IPS-18a (cell line): Measurements from ENCODE around the gene TMEM145.

ENCODE experiments used
- H3K27ac ChIP-seq: one replicate; pipeline ENCODE4 v1.5.1; 2013; ENCODE audit warnings: low read length
- H3K27me3 ChIP-seq: one replicate; pipeline ENCODE4 v1.6.1; 2013; ENCODE audit warnings: mild to moderate bottlenecking, low read length; ENCODE audit not compliant: control insufficient read depth, insufficient read depth
- H3K36me3 ChIP-seq: one replicate; pipeline ENCODE4 v1.6.1; 2013; ENCODE audit warnings: low read depth, low read length; ENCODE audit not compliant: control insufficient read depth
- H3K4me1 ChIP-seq: one replicate; pipeline ENCODE4 v1.6.1; 2013; ENCODE audit warnings: low read depth, low read length; ENCODE audit not compliant: control insufficient read depth
- H3K4me3 ChIP-seq: one replicate; pipeline ENCODE4 v1.5.1; 2013; ENCODE audit warnings: low read length
- H3K9ac ChIP-seq: one replicate; pipeline ENCODE4 v1.6.1; 2013; ENCODE audit warnings: mild to moderate bottlenecking, low read length, moderate library complexity
- H3K9me3 ChIP-seq: one replicate; pipeline ENCODE4 v1.6.1; 2013; ENCODE audit warnings: low read depth, low read length; ENCODE audit not compliant: control insufficient read depth

The TMEM145 gene

DNA sequence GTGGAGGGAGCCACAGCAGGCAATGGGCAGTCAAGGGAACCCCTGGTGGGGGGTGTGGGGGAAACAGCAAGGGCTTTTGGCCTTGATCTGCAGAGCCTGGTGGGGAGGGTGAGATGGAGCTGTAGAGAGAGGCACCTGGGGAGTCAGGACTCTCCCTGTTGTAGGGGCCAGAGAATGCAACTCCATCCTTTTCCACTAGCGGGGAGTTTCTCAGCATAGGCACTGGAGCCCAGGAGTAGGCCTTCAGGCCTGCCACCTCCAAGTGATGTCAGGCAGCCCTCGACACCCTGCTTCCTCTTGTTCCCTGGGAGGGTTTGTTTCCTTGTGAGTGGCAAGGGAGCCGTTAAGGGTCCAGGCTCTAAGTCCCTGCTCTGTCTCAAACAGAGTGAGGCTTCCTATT, 37.3 kb downstream of the TMEM145 start:
- Histone ChIP-seq H3K4me1 (no peaks in the 10 kb centered on the region), H3K4me3 (no peak overlapping the region), H3K27me3 (no peaks in the 10 kb centered on the region), H3K36me3 (peaks cover 3% of the 10 kb centered on the region), H3K27ac (no peak overlapping the region), H3K9me3 (no peaks in the 10 kb centered on the region), H3K9ac (no peak overlapping the region)

DNA sequence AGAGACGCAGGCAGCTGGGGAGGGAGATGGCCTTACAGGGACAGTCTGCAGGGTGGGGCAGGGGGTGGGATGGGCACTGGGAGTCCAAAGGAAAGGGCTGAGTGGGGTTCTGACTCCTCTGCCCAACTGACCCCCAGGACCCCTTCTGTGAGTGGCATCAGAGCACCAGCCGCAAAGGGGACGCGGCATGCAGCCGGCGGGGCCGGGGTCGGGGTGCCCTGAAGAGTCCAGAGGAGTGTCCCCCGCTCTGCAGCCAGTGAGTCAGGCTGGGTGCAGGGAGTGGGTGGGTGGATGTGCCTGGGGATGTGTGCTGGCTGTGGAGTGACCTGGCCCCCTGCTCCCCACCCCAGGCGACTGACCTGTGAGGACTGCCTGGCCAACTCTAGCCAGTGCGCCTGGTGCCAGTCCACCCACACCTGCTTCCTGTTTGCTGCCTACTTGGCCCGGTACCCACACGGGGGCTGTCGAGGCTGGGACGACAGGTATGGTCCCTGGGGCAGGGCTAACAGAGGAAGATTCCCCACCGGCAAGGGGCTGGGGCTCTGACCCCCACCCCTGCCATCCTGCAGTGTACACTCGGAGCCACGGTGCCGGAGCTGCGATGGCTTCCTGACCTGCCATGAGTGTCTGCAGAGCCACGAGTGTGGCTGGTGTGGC, 38.1 kb downstream of the TMEM145 start:
- Histone ChIP-seq H3K9ac (no peak overlapping the region), H3K27ac (no peak overlapping the region), H3K36me3 (peaks cover 6% of the 10 kb centered on the region), H3K4me3 (no peak overlapping the region), H3K4me1 (no peaks in the 10 kb centered on the region), H3K9me3 (no peaks in the 10 kb centered on the region), H3K27me3 (no peaks in the 10 kb centered on the region)

DNA sequence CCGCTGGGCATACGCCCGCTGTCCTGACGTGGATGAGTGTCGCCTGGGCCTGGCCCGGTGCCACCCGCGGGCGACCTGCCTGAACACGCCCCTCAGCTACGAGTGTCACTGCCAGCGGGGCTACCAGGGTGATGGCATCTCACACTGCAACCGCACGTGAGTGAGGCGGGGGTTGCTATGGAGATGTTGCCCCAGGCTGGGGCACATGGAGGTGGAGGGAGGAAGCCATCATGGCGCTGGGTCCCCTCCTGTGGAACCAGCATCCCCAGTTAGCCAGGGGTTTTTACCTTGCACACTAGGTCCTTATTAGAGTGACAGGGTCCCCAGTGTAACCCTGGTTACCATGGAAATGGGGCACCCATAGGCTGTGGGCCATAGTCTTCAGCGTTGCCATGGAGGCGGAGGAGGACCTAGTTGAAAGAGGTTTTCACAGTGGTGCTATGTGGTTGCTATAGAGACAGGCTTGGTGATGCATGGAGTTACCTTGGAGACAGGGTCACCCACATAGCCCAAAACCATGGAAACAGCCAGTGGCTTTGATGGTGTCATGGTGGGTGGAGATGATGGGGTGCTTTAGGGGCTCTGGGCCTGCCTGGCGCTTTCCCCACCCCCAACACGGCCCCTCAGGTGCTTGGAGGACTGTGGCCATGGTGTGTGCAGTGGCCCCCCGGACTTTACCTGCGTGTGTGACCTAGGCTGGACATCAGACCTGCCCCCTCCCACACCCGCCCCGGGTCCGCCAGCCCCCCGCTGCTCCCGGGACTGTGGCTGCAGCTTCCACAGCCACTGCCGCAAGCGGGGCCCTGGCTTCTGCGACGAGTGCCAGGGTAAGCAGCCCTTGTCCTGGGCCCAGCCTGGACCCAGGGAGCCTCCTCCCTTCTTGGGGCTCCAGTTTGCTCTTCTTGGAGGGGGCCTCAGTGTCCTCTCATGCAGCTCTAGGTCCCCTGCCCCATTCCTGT, 39.5 kb downstream of the TMEM145 start:
- Histone ChIP-seq H3K4me3 (no peak overlapping the region), H3K9me3 (no peaks in the 10 kb centered on the region), H3K4me1 (no peaks in the 10 kb centered on the region), H3K9ac (no peak overlapping the region), H3K27me3 (no peaks in the 10 kb centered on the region), H3K27ac (no peak overlapping the region), H3K36me3 (peaks cover 11% of the 10 kb centered on the region)

DNA sequence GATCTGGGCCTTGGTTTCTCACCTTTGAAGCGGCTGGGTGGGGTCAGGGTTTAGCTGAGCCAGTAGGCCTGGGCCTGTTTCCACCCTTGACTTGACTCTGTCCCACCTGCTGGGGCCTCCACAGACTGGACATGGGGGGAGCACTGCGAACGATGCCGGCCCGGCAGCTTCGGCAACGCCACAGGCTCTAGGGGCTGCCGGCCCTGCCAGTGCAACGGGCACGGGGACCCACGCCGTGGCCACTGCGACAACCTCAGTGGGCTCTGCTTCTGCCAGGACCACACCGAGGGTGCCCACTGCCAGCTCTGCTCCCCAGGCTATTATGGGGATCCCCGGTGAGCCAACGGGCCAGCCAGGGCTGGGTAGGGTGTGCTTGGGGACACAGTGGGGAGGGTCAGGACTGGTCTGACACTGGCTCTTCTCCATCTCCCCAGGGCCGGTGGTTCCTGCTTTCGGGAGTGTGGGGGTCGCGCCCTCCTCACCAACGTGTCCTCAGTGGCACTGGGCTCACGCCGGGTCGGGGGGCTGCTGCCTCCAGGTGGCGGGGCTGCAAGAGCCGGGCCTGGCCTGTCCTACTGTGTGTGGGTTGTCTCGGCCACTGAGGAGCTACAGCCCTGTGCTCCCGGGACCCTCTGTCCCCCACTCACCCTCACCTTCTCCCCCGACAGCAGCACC, 40.4 kb downstream of the TMEM145 start:
- Histone ChIP-seq H3K36me3 (peaks cover 11% of the 10 kb centered on the region), H3K4me3 (no peak overlapping the region), H3K4me1 (no peaks in the 10 kb centered on the region), H3K27me3 (no peaks in the 10 kb centered on the region), H3K9ac (no peak overlapping the region), H3K27ac (no peak overlapping the region), H3K9me3 (no peaks in the 10 kb centered on the region)

GRCh38 chr19:42355896-42356295, 42.8 kb downstream of the TMEM145 start:
- H3K4me3 ChIP-seq, result no peak overlapping the region
- H3K27ac ChIP-seq, result no peak overlapping the region
- H3K9ac ChIP-seq, result no peak overlapping the region
- no peaks in the 10 kb centered on the region for H3K4me1 ChIP-seq
- no peaks in the 10 kb centered on the region for H3K9me3 ChIP-seq
- peaks cover 11% of the 10 kb centered on the region for H3K36me3 ChIP-seq
- no peaks in the 10 kb centered on the region for H3K27me3 ChIP-seq

DNA sequence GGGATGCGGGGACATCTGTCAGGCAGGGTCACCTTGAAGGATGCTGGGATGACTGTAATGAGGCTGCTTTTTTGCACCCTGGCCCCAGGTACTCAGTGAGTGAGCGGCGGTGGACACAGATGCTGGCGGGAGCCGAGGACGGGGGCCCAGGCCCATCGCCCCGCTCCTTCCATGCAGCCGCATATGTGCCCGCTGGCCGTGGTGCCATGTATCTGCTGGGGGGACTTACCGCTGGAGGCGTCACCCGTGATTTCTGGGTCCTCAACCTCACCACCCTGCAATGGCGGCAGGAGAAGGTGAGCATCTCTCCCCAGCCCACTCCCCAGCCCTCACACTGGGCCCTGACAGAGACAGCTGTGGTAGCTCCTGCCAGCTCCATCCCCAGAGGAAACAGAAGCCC, 43.6 kb downstream of the TMEM145 start:
- Histone ChIP-seq H3K4me3 (no peak overlapping the region), H3K27me3 (no peaks in the 10 kb centered on the region), H3K9ac (no peak overlapping the region), H3K4me1 (no peaks in the 10 kb centered on the region), H3K36me3 (peaks cover 11% of the 10 kb centered on the region), H3K9me3 (no peaks in the 10 kb centered on the region), H3K27ac (no peak overlapping the region)

DNA sequence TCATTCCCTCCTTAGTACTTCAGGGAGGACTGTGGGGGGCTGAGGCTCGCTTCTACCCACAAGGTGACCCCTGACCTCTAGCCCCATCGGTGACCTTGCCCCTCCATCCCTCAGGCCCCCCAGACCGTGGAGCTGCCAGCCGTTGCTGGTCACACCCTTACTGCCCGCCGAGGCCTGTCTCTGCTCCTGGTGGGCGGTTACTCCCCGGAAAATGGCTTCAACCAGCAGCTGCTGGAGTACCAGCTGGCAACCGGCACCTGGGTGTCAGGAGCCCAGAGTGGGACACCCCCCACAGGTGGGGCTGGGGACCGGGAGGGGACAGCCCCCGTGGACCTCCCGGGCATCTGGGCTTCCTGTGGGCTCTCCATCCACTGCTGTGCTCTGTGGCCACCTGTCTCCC, 44.2 kb downstream of the TMEM145 start:
- Histone ChIP-seq H3K9ac (no peak overlapping the region), H3K27ac (no peak overlapping the region), H3K4me3 (no peak overlapping the region), H3K9me3 (no peaks in the 10 kb centered on the region), H3K27me3 (no peaks in the 10 kb centered on the region), H3K4me1 (no peaks in the 10 kb centered on the region), H3K36me3 (peaks cover 11% of the 10 kb centered on the region)

GRCh38 chr19:42360787-42361544, 47.9 kb downstream of the TMEM145 start:
- Histone ChIP-seq H3K36me3 (peaks cover 7% of the 10 kb centered on the region), H3K9ac (no peak overlapping the region), H3K27ac (no peak overlapping the region), H3K27me3 (no peaks in the 10 kb centered on the region), H3K4me3 (no peak overlapping the region), H3K9me3 (no peaks in the 10 kb centered on the region), H3K4me1 (no peaks in the 10 kb centered on the region)

DNA sequence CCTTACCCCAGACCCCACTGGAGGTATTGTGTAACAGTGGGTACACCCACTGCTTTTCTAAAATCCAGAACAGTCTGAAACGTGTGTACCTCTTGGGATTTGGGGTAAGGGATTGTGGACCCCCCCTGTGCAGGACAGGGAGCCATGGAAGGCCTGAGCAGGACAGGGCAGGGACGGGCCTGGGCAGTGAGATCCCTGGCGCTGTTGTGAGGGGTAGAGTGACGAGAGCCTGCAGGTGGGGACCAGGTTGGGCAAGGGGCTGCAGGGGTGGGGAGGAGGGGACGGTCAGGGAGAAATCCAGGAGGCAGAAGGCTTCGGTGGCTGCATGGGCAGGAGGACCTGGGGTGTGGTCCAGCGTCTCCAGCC, 48.4 kb downstream of the TMEM145 start:
- Histone ChIP-seq H3K9ac (no peak overlapping the region), H3K9me3 (no peaks in the 10 kb centered on the region), H3K36me3 (peaks cover 1% of the 10 kb centered on the region), H3K4me1 (no peaks in the 10 kb centered on the region), H3K27ac (no peak overlapping the region), H3K4me3 (no peak overlapping the region), H3K27me3 (no peaks in the 10 kb centered on the region)

GRCh38 chr19:42362342-42362741, 49.2 kb downstream of the TMEM145 start:
- Histone ChIP-seq H3K27ac (no peak overlapping the region), H3K4me1 (no peaks in the 10 kb centered on the region), H3K4me3 (no peak overlapping the region), H3K27me3 (no peaks in the 10 kb centered on the region), H3K9ac (no peak overlapping the region), H3K36me3 (no peaks in the 10 kb centered on the region), H3K9me3 (no peaks in the 10 kb centered on the region)

GRCh38 chr19:42362891-42363440, 49.9 kb downstream of the TMEM145 start:
- H3K4me3 ChIP-seq, result no peak overlapping the region
- no peak overlapping the region for H3K9ac ChIP-seq
- no peaks in the 10 kb centered on the region for H3K9me3 ChIP-seq
- H3K27ac ChIP-seq, result no peak overlapping the region
- H3K4me1 ChIP-seq, result no peaks in the 10 kb centered on the region
- H3K27me3 ChIP-seq, result no peaks in the 10 kb centered on the region
- no peaks in the 10 kb centered on the region for H3K36me3 ChIP-seq
